GM13977 (cell line): Measurements from ENCODE around the gene KCNA2.

Experiments
- DNase-seq: peaks from one replicate; pipeline ENCODE4 v3.0.0; 2012; ENCODE audit warnings: low spot score
- in situ Hi-C: fragments of 300-500 bp; cut with MboI; formaldehyde crosslinking; loops from one replicate; pipeline ENCODE4 v1.12.0; 2022; ENCODE audit warnings: low sequenced_read_pairs, low pct_unique_long_range_greater_than_20kb, mixed read lengths, inconsistent platforms; ENCODE audit not compliant: unreplicated experiment
- TF ChIP-seq, protein P1 (sequence below): IDR thresholded peaks from 2 replicates; pipeline ENCODE4 v1.5.1; 2012; ENCODE audit warnings: mild to moderate bottlenecking, control low read depth; ENCODE audit not compliant: insufficient read depth; ENCODE audit errors: extremely low read depth, missing control alignments

Gene KCNA2

DNA sequence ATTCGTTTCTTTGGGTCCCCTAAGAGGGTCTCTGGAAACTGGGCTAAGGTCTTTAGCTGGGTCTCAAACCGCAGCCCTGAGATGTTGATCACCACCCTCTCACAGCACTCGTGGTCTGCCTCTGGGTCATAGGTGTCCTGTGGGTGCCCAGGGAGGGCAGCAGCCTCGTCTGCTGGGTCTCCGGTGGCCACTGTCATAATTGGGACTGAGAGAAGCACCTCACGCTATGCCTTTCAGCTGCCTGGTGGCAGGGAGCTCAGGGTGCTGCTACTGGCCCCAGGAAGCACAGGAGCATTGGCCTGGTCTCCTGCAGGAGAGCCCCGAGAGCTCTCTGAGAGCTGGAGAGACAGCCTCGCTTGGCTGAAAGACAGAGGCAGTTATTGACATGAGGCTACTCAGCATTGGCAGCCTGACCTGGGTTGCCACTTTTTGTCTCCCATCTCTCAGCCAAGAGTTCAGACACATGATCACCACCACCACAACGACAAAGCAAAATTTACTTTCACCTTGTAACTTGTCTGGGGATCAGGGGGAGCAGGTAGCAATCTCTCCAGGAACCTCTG lies 1.5 kb downstream of the KCNA2 start:
- in situ Hi-C loops: loop anchor here (25.0 kb wide), 1 partner anchor 383 kb away; no protein-coding TSS in a partner anchor
- no peak for DNase-seq
- TF ChIP-seq, protein P1, sequence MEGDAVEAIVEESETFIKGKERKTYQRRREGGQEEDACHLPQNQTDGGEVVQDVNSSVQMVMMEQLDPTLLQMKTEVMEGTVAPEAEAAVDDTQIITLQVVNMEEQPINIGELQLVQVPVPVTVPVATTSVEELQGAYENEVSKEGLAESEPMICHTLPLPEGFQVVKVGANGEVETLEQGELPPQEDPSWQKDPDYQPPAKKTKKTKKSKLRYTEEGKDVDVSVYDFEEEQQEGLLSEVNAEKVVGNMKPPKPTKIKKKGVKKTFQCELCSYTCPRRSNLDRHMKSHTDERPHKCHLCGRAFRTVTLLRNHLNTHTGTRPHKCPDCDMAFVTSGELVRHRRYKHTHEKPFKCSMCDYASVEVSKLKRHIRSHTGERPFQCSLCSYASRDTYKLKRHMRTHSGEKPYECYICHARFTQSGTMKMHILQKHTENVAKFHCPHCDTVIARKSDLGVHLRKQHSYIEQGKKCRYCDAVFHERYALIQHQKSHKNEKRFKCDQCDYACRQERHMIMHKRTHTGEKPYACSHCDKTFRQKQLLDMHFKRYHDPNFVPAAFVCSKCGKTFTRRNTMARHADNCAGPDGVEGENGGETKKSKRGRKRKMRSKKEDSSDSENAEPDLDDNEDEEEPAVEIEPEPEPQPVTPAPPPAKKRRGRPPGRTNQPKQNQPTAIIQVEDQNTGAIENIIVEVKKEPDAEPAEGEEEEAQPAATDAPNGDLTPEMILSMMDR: no peak

DNA sequence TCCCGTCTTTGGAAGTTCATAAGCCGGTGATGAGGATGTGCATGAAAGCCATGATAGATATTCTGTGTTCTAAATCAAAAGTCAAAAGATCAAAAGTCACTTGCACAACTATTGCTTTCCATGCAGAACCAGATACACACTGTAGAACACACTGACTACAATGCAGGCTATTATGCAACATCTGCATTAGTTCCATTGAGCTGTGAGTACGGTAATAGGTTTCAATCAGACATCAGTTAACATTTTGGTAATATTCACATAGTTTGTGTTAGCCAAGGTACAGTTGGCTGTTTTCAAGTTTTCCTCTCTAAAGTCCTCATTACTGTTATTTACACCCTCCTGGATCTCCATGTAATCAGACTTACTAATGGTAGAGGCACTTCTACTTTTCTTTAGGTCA lies 3.1 kb downstream of the KCNA2 start:
- DNase-seq: no peak
- TF ChIP-seq, protein P1: no peak
- in situ Hi-C loops: loop anchor here (25.0 kb wide), 1 partner anchor 384 kb away; no protein-coding TSS in a partner anchor

DNA sequence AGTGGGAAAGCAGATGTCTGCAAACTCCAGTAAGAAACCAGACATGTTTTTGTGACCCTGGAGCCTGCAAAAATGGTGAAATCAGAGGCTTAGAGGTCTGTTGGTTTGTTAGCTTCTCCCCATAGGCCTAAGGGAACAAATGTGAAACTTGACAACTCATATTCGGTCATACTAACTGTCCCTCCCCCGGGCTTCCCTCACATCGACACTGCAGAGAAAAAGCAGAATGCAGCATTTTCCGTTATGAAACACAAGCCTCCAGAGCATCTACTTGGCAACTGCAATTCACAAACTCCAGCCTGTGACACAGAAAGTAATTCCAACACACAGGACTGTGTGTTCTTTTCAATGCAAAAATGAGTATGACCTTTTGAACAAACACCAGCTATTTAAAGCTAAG lies 3.7 kb downstream of the KCNA2 start:
- TF ChIP-seq, protein P1: no peak
- DNase-seq: no peak
- in situ Hi-C loops: loop anchor here (25.0 kb wide), 1 partner anchor 385 kb away; no protein-coding TSS in a partner anchor

DNA sequence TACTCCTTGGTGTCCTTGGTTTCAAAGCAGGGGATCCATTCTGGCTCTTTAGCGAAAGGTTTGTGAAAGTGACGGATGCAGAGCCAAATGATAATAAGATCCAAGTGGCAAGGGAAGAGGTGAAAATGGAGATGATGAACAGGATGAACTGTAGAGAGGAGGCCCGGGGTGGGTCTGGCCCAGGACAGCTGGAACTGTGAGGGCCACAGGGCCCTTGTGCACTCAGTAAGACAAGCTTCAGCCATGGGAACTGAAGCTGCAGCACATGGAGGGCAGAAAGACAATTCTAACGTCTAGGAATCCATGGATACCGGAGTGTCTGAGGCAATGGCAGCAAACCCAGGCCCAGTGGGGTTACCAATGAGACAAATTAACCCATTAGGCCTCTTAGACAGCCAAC lies 4.8 kb downstream of the KCNA2 start:
- DNase-seq: no peak
- TF ChIP-seq, protein P1: no peak
- in situ Hi-C loops: loop anchor here (25.0 kb wide), 1 partner anchor 386 kb away; no protein-coding TSS in a partner anchor

DNA sequence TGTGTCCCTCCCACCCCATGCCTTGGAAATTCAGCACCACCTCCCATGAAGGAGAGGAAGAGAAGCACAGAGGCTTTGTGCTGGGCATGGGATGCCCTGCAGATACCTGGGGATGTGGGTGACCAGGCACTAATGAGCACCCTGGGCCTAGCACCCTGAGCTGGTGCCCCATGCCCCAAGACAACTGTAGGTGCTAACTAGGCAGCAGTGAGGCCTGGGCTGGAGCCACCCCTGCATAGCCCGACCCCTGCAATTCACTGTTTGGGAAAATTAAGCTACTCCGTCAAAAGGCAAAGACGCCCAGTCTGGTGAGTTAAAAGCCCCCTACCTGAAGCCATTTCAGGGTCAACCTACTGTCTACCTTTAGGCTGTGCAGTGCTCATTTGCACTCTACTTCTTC lies 5.4 kb downstream of the KCNA2 start:
- TF ChIP-seq, protein P1: no peak
- DNase-seq: no peak
- in situ Hi-C loops: loop anchor here (25.0 kb wide), 1 partner anchor 387 kb away; no protein-coding TSS in a partner anchor

DNA sequence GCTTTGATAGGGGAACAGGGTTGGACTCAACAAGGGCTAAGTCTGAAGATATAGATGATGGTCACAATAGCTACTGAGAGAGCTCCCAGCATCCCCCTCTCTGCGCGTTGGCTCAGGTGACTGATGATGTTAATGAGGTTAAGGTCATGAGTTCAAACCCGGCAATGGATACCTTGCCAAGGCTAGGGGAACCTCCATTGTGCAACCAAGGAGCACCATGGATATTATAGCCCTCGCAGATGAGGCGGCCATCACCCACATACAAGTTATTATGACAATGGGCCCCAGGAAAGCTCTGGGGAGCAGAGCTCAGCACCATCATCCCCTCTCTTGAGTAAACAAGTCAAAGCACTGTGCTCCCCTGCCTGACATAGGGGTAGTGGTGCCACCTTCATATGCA lies 8.2 kb downstream of the KCNA2 start:
- in situ Hi-C loops: no loop called here
- no peak for DNase-seq
- TF ChIP-seq, protein P1: no peak

DNA sequence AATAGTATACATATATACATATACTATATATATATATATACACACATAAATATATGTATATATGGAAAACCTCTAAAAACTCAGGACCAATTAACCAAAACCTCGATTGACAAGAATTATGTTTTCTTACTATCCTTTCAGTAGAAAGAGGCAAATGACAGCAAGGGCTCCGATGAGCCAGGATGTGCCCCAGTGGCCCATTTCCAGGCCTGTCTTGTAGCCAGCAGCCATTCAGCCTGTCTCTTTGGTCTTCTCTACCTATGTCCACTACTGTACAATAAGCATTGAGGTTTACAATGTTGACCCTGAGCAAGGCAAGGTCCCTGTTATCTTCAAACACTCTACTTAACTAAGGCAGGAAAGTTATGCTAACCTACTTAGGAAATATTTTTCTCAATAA lies 9.8 kb downstream of the KCNA2 start:
- TF ChIP-seq, protein P1: no peak
- in situ Hi-C loops: no loop called here
- DNase-seq: no peak
